Measurements from ENCODE around the gene PAGR1. TPM values are rescaled to one million over a fixed set of nuclear protein-coding genes. Genes with fewer than 3 reads are reported as not detected.
A peak's percentile ranks its signal among the peaks of the same experiment; 100 is the strongest.

PAGR1 gene
- total and polyA plus RNA-seq, 2 of the 4 experiments (the other 2 are of a cell fraction) = 10.6 to 22.1 TPM

GRCh38 chr16:29815793-29816693, at the start of gene PAGR1 (continued):
- TF ChIP-seq CTCF (conservative IDR thresholded peaks at IDR 0.05; ENCODE audit: low read depth, low read length) (peak; percentile 90), MXI1 (IDR thresholded peaks at IDR 0.05; ENCODE audit: borderline replicate concordance, low read depth, low read length) (peak; percentile 41; the same call in 1 of the 2 replicates), POLR2A (IDR thresholded peaks at IDR 0.05; ENCODE audit: low read depth, low read length) (peak; percentile 49; the same call in 1 of the 2 replicates)

GRCh38 chr16:29766571-29766970, 49.4 kb upstream of the PAGR1 start:
- Histone ChIP-seq H4K20me1 (ENCODE audit: insufficient read depth, low read length) (no peaks in the 10 kb centered on the region), H3K4me1 (ENCODE audit: control insufficient read depth, insufficient read depth, low read length) (no peaks in the 10 kb centered on the region), H3K27me3 (ENCODE audit: control insufficient read depth, insufficient read depth, low read length) (peaks cover 7% of the 10 kb centered on the region), H3K4me2 (ENCODE audit: low read depth, low read length) (no peak overlapping the region), H3K56ac (ENCODE audit: extremely low read depth, insufficient read depth, low read length) (no peak overlapping the region), H3K9ac (ENCODE audit: low read depth, low read length) (no peak overlapping the region), H2BK5ac (ENCODE audit: low read depth, low read length, poor library complexity, severe bottlenecking) (no peak overlapping the region), H3K14ac (replicated peaks; ENCODE audit: low read depth, low read length) (no peak overlapping the region), H2BK120ac (ENCODE audit: low read depth, low read length) (no peak overlapping the region), H2AFZ (replicated peaks; ENCODE audit: low read length, poor library complexity) (no peak overlapping the region), H4K5ac (ENCODE audit: low read depth, low read length) (no peak overlapping the region), H3K23ac (ENCODE audit: low read depth, low read length) (no peak overlapping the region), H3K36me3 (ENCODE audit: control insufficient read depth, insufficient read depth, low read length) (no peaks in the 10 kb centered on the region), H3K18ac (ENCODE audit: low read depth, low read length) (no peak overlapping the region), H2AK9ac (replicated peaks; ENCODE audit: low read depth, low read length, poor library complexity) (no peak overlapping the region), H3K79me1 (ENCODE audit: low read depth in 1 of 2, low read length in 2 of 2) (no peaks in the 10 kb centered on the region), H4K91ac (ENCODE audit: insufficient read depth, low read depth, low read length) (no peak overlapping the region), H2BK20ac (ENCODE audit: low read depth, low read length) (no peak overlapping the region), H2AK5ac (ENCODE audit: low read depth, low read length) (no peak overlapping the region), H3K4ac (ENCODE audit: low read depth, low read length) (no peak overlapping the region), H3K27ac (ENCODE audit: insufficient read depth, low read length) (no peak overlapping the region), H3K9me3 (ENCODE audit: control insufficient read depth, insufficient read depth, low read length) (no peaks in the 10 kb centered on the region), H2BK15ac (ENCODE audit: low read depth, low read length) (no peak overlapping the region), H4K8ac (ENCODE audit: low read depth in 2 of 2, low read length in 2 of 2) (no peak overlapping the region), H3K4me3 (ENCODE audit: insufficient read depth, low read depth, low read length) (no peak overlapping the region), H3K9me1 (ENCODE audit: insufficient read depth, low read length) (no peaks in the 10 kb centered on the region)
- TF ChIP-seq RCOR1 (IDR thresholded peaks at IDR 0.05; ENCODE audit: insufficient replicate concordance, low read length) = no peak
- no TSS peak for BruUV-seq (replicated peaks)
- CTCF ChIA-PET = no interaction called here
- no CpG with 5 or more reads among the region's 3 CpGs for WGBS, 2 experiments (ENCODE audit: extremely low coverage in 2 of 2, insufficient read length in 1 of 2)
- POLR2A ChIA-PET (ENCODE audit: unreplicated experiment) = no interaction called here
- ATAC-seq (ENCODE audit: low read depth) = no peak
- no peak for DNase-seq
- in situ Hi-C loops (cut with MboI; ENCODE audit: low sequenced_read_pairs) = no loop called here
- intact Hi-C loops (cut with micrococcal nuclease) = no loop called here
- dilution Hi-C loops (cut with HindIII; ENCODE audit: low sequenced_read_pairs, unreplicated experiment) = no loop called here
